WTC11 (cell line): ENCODE results near the gene RNF150.

Source experiments
- ATF6 ChIP-seq: sonication (generic); formaldehyde crosslinking; IDR thresholded peaks from 2 replicates; pipeline ENCODE4 v1.8.1; 2023; ENCODE audit warnings: mild to moderate bottlenecking, missing genetic modification reagents
- CTCF ChIP-seq: fragments of 200-600 bp; IDR thresholded peaks from 2 replicates; pipeline ENCODE4 v1.8.0; 2022; ENCODE audit warnings: antibody characterized with exemption
- E2F5 ChIP-seq: sonication (generic); formaldehyde crosslinking; IDR thresholded peaks from 2 replicates; pipeline ENCODE4 v1.8.1; 2022; ENCODE audit warnings: mild to moderate bottlenecking, moderate library complexity, missing genetic modification reagents
- FOXK1 ChIP-seq: sonication (generic); formaldehyde crosslinking; IDR thresholded peaks from 2 replicates; pipeline ENCODE4 v1.8.0; 2022; ENCODE audit warnings: mild to moderate bottlenecking, moderate library complexity, missing genetic modification reagents
- JUN ChIP-seq: sonication (generic); formaldehyde crosslinking; IDR thresholded peaks from 2 replicates; pipeline ENCODE4 v1.8.0; 2023; ENCODE audit warnings: mild to moderate bottlenecking, missing genetic modification reagents
- MAX ChIP-seq: sonication (generic); formaldehyde crosslinking; IDR thresholded peaks from 2 replicates; pipeline ENCODE4 v1.8.0; 2022; ENCODE audit warnings: mild to moderate bottlenecking, missing genetic modification reagents
- MYBL2 ChIP-seq: sonication (generic); formaldehyde crosslinking; IDR thresholded peaks from 2 replicates; pipeline ENCODE4 v1.8.1; 2023; ENCODE audit warnings: mild to moderate bottlenecking, moderate library complexity, missing genetic modification reagents
- NFYB ChIP-seq: sonication (generic); formaldehyde crosslinking; conservative IDR thresholded peaks from 2 replicates; pipeline ENCODE4 v1.8.0; 2022; ENCODE audit warnings: low read depth, missing genetic modification reagents
- TEAD1 ChIP-seq: sonication (generic); formaldehyde crosslinking; IDR thresholded peaks from 2 replicates; pipeline ENCODE4 v1.8.0; 2022; ENCODE audit warnings: mild to moderate bottlenecking, missing genetic modification reagents
- TEAD4 ChIP-seq: sonication (generic); formaldehyde crosslinking; IDR thresholded peaks from 2 replicates; pipeline ENCODE4 v1.8.0; 2022; ENCODE audit warnings: mild to moderate bottlenecking, missing genetic modification reagents
- USF2 ChIP-seq: sonication (generic); formaldehyde crosslinking; IDR thresholded peaks from 2 replicates; pipeline ENCODE4 v1.8.1; 2023; ENCODE audit warnings: mild to moderate bottlenecking, missing genetic modification reagents, moderate library complexity
- ZNF121 ChIP-seq: sonication (generic); formaldehyde crosslinking; IDR thresholded peaks from 2 replicates; pipeline ENCODE4 v1.8.0; 2023; ENCODE audit warnings: missing genetic modification reagents

GRCh38 chr4:141169391-141169790 lies 36.1 kb upstream of the RNF150 start:
- TF ChIP-seq CTCF (no peak), FOXK1 (CRISPR knock-in tag) (no peak), USF2 (CRISPR knock-in tag) (no peak), E2F5 (CRISPR knock-in tag) (no peak), MAX (CRISPR knock-in tag) (no peak), TEAD1 (CRISPR knock-in tag) (no peak), MYBL2 (CRISPR knock-in tag) (no peak), JUN (CRISPR knock-in tag) (no peak), ZNF121 (no peak), ATF6 (CRISPR knock-in tag) (no peak), TEAD4 (CRISPR knock-in tag) (no peak), NFYB (CRISPR knock-in tag) (no peak)
